VCaP (cell line): ENCODE measurements around the gene ZNF488.
A peak's percentile ranks its signal among the peaks of the same experiment; 100 is the strongest.

Experiments
- H3K27ac ChIP-seq: fragments of 450-650 bp; 2 replicates; pipeline ENCODE4 v1.5.1; 2017
- TF ChIP-seq, protein P1 (sequence below): fragments of 450-650 bp; conservative IDR thresholded peaks from 2 replicates; pipeline ENCODE4 v1.5.1; 2017; ENCODE audit warnings: mild to moderate bottlenecking, moderate library complexity

ZNF488 gene

DNA sequence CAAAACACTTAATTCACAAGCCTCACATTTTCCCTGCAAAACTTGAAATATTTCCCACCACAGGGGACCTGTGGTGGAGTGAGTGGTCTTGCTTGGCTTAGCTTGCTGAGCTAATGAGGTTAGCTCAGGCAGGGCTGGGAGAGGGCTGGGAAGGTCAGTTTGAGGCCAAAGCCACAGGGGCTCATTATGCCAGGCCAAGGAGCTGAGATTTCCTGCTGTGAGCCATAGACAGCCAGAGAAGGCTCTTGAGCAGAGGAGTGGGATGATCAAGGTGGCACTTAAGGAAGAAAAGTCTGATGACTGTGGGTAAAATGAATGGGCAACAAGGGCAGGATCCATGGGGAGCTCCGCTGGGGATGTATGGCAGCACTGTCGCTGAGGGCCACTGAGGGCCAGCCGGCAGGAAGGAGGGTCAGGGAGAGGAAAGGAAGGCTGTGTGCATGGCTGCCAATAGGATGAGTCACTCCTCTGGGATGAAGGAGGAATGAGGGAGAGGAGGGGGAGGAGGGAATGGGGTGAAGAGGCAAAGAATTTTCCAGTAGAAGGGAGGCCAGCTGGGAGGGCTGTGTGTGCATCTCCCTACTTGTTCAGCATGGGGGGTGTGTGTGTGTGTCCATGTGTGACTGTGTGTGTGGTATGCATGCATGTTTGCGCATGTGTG, 18.7 kb upstream of the ZNF488 start:
- no peak overlapping the region for H3K27ac ChIP-seq
- TF ChIP-seq, protein P1, sequence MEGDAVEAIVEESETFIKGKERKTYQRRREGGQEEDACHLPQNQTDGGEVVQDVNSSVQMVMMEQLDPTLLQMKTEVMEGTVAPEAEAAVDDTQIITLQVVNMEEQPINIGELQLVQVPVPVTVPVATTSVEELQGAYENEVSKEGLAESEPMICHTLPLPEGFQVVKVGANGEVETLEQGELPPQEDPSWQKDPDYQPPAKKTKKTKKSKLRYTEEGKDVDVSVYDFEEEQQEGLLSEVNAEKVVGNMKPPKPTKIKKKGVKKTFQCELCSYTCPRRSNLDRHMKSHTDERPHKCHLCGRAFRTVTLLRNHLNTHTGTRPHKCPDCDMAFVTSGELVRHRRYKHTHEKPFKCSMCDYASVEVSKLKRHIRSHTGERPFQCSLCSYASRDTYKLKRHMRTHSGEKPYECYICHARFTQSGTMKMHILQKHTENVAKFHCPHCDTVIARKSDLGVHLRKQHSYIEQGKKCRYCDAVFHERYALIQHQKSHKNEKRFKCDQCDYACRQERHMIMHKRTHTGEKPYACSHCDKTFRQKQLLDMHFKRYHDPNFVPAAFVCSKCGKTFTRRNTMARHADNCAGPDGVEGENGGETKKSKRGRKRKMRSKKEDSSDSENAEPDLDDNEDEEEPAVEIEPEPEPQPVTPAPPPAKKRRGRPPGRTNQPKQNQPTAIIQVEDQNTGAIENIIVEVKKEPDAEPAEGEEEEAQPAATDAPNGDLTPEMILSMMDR = no peak

DNA sequence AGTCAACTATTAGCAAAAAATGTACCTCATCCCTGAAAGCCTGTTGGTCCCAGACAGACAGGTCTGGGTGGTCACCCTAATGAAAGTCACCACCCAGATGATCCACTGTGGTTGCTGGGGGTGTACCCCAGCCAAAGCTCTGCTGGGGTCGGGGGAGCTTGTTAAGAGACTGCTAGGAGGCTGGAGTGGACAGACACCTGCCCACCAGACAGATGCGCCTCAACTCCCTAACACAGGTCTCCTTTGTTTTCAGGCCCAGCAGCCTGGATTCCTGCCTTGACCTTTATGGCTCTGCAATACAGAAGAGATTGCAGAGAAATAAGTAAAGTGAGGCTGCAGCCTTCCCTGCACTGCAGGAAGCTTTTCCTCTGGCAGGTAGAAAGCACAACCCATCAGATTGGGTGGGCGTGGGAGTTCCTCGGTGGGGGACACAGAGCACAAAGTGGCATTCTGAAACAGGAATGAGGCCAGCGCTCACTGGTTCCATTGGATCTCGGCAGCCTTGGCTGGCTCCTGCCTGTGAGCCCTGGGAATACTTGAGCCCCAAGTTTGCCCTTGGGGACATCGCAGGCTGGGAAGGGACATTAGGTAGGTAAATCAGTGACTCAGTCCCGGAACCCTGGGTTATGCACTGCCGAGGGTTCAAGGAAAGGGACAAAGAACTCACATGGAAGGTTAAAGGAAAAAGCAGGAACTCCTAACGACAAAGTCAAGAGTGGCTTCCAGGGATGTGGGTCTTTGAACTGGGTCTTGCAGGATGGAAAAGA, 18.0 kb upstream of the ZNF488 start:
- H3K27ac ChIP-seq = no peak overlapping the region

DNA sequence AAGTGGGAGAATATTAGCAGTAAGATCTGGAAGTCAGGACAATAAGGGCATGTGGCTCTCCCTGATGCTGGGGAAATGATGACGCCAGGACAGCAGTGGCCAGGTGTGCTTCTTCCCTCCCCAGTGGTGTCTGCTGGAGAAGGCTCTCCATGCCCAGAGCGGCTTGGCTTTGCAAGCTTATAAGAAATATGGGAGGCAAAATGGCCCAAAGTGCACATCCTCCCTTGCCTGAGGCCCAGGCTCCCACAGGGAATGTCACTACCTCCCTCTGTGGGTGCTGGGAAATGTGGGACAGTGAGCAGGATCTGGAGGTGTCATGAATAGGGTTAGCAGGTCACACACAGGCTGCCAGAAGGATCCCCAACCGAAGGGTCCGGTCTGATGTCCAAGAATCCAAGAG, 17.1 kb upstream of the ZNF488 start:
- no peak overlapping the region for H3K27ac ChIP-seq
- TF ChIP-seq, protein P1 = no peak

More for the DNA sequence above, 18.0 kb upstream of the ZNF488 start:
- TF ChIP-seq, protein P1 = no peak

DNA sequence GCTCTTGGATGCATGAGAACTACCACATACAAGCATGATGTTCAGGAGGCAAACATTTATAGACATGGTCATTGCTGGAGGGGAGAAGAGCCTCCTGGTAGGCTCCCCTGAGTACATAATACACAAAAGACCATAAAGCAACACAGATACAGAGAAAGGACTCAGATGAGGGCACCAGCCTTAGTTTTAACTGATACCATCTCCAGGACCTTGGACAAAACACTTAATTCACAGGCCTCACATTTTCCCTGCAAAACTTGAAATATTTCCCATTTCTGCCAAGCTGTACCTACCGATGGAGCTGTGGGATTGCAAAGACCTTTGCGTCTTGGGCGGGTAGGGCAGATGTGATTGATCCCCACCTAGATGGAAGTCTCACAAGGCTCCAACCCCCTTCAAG, 16.7 kb upstream of the ZNF488 start:
- TF ChIP-seq, protein P1 = no peak
- no peak overlapping the region for H3K27ac ChIP-seq

DNA sequence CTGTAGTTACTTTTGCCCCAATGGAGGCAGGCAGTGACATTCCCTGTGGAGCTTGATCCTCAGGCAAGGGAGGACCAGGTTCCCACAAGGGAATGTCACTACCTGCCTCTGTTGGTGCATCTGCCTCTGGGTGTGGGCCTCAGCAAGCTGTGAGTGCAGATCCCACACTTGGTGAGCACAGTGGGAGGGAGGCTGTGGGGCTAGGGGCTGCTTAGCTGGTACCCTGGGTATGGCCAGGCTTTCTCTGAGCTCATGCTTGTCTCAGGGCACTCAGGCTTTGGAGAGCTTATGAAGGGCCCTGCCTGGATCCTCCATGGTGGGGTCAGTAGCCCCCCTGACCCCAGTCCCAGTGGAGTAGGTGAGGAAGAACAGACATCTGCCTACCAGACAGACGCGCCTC, 16.2 kb upstream of the ZNF488 start:
- TF ChIP-seq, protein P1 = no peak
- no peak overlapping the region for H3K27ac ChIP-seq

DNA sequence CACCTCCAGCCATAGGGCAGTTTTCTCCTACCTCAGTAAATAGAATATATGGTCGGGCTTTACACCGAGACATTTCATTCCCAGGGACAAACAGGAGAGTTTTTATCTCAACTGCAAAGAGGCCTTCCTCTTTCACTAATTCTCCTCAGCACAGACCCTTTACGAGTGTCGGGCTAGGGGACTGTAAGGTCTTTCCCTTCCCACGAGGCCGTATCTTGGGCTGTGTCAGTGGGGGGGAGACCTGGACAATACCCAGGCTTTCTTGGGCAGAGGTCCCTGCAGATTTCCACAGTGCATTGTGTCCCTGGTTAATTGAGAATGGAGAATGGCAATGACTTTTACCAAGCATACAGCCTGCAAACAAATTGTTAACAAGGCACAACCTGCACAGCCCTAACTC, 13.2 kb upstream of the ZNF488 start:
- H3K27ac ChIP-seq = peak overlapping the region; percentile 1; the same call in 1 of the 2 replicates
- TF ChIP-seq, protein P1 = no peak

DNA sequence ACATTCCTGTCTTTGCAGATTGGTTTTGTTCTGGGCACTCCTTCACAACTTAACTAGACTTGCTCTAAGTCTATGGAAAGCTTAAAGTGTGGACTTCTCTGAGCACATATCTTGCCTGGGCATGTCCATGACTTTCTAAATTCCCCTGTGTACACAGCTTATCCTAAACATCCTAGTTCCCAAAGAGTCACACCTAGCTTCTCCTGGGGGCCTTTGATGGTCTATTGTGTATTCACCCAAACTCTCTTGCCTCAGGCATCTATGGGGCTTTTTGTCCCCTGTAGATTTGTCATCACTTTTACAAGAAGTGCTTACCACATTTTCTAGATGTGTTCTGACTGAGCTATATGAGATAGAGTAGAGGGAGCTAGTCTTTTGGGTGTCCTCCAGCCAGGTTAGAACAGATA, 12.2 kb upstream of the ZNF488 start:
- H3K27ac ChIP-seq = peak overlapping the region; percentile 1; the same call in 1 of the 2 replicates
- TF ChIP-seq, protein P1 = no peak
